Breast epithelium (tissue), 4 donors: ENCODE results near the gene TAF10. TPM values are rescaled to one million over a fixed set of nuclear protein-coding genes. Genes with fewer than 3 reads are reported as not detected.

Source experiments
- DNase-seq, 2 donors: peaks; one replicate each; pipeline ENCODE4 v3.0.0-alpha.2; 2019; ENCODE audit warnings: low spot score in 2 of 2
- H3K27ac ChIP-seq, 2 donors: fragments of 200-600 bp; sonication (generic) in 1 of 2; one replicate each; pipeline ENCODE4 v1.5.1; 2016 to 2019; ENCODE audit warnings: mild to moderate bottlenecking in 1 of 2
- H3K27me3 ChIP-seq, 2 donors: fragments of 200-600 bp; sonication (generic) in 1 of 2; one replicate each; pipeline versions ENCODE4 v1.5.1 to v1.6.0; 2017 to 2019; ENCODE audit warnings: control low read depth in 1 of 2, mild to moderate bottlenecking in 1 of 2
- H3K36me3 ChIP-seq: fragments of 200-600 bp; one replicate; pipeline ENCODE4 v1.5.1; 2019
- H3K4me1 ChIP-seq, 2 donors: fragments of 200-600 bp; sonication (generic); one replicate each; pipeline ENCODE4 v1.5.1; 2016 to 2019; ENCODE audit warnings: control low read depth in 1 of 2
- H3K4me3 ChIP-seq, 3 donors: fragments of 200-600 bp; sonication (generic); 1 replicate in 2 of 3; 2 replicates in 1 of 3; pipeline ENCODE4 v1.5.1; 2016 to 2019; ENCODE audit warnings: mild to moderate bottlenecking in 3 of 3, moderate library complexity in 2 of 3
- H3K9me3 ChIP-seq, 2 donors: fragments of 200-600 bp; sonication (generic) in 1 of 2; one replicate each; pipeline ENCODE4 v1.5.1; 2016 to 2019; ENCODE audit warnings: control low read depth in 1 of 2
- POLR2A ChIP-seq: fragments of 450-650 bp; IDR thresholded peaks from one replicate; pipeline ENCODE4 v1.6.1; 2016; ENCODE audit warnings: antibody characterized with exemption, mild to moderate bottlenecking, moderate library complexity
- POLR2AphosphoS5 ChIP-seq, 3 donors: sonication (generic); formaldehyde crosslinking; IDR thresholded peaks; one replicate each; pipeline ENCODE4 v1.6.1; 2017; ENCODE audit warnings: antibody characterized with exemption in 3 of 3
- intact Hi-C: fragments of 100-400 bp; cut with DNase I; formaldehyde crosslinking; loops from one replicate; pipeline ENCODE4 v1.15.1; 2023; ENCODE audit warnings: low total_unique reads
- total RNA-seq, 3 donors: library from RNA; depleted of rRNA; stranded (reverse); fragments of >200 nt; gene quantifications; one replicate each; pipeline ENCODE4 v1.1.0, GENCODE V29; 2016
- TF ChIP-seq, protein P1 (sequence below), 3 donors: fragments of 450-650 bp; IDR thresholded peaks; one replicate each; pipeline ENCODE4 v1.5.1; 2016 to 2017; ENCODE audit warnings: antibody characterized with exemption in 3 of 3, mild to moderate bottlenecking in 3 of 3, moderate library complexity in 3 of 3

The TAF10 gene
- 10 to 100 TPM; 45.4 to 82.6 (median 54.7) TPM for total RNA-seq

DNA sequence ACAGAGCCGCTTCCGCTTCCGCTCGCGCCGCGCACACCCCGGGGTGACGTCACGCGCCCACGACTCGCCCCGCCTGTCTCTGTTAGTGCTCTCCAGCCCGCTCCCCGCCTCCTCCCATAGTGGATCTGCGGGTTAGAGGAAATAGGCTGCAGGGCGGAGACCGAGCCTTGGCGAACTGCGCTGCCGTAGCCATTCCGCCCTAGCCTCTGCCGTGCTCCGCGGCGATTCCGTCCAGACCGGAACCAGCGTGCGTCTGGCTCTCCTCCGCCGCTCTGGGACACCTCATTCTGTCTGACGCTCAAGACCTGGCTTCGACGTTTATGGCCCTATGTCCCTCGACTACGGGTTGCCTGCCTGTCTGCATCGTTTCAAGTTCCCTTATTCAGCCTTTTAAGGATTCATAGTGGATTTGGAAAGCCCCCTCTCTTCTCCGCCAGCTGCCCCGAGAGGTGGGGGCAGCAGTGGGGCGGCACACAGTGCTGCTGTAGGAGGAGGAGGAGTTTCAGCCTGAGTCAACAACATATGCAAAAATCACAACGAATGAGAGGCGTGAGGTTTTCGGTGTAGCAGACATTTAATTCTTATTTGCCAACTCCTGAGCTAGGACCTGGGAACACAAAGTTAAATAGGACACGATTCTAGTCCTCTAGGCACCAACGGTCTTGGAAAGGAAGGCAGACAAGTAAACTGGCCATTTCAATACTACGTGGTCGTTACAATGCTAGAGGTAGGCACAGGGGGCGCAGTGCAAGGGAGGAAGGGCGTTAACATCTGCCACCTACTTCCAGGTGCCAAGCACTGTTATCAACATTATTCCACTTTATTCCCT lies at the start of gene TAF10:
Gene TAF10 (minus strand): TSS at position 4 of the 829 bp plus-strand sequence. CDS start 27 bp downstream, outside the sequence.
- Histone ChIP-seq H3K27me3 (no peaks in the 10 kb centered on the region), H3K9me3 (no peaks in the 10 kb centered on the region), H3K4me3 (peak within 1 kb of the TSS; percentile 83 to 88 (median 84)), H3K4me1 (peaks cover 0 to 7% of the 10 kb centered on the region in 2 donors), H3K36me3 (peaks cover 13% of the 10 kb centered on the region), H3K27ac (peak within 1 kb of the TSS; percentile 93 to 99)
- peak; percentile 97 for DNase-seq
- peak; percentile 78 for TF ChIP-seq POLR2A
- peak; percentile 94 to 96 (median 95) for TF ChIP-seq POLR2AphosphoS5 (IDR thresholded peaks at IDR 0.05)
- TF ChIP-seq, protein P1, sequence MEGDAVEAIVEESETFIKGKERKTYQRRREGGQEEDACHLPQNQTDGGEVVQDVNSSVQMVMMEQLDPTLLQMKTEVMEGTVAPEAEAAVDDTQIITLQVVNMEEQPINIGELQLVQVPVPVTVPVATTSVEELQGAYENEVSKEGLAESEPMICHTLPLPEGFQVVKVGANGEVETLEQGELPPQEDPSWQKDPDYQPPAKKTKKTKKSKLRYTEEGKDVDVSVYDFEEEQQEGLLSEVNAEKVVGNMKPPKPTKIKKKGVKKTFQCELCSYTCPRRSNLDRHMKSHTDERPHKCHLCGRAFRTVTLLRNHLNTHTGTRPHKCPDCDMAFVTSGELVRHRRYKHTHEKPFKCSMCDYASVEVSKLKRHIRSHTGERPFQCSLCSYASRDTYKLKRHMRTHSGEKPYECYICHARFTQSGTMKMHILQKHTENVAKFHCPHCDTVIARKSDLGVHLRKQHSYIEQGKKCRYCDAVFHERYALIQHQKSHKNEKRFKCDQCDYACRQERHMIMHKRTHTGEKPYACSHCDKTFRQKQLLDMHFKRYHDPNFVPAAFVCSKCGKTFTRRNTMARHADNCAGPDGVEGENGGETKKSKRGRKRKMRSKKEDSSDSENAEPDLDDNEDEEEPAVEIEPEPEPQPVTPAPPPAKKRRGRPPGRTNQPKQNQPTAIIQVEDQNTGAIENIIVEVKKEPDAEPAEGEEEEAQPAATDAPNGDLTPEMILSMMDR (IDR thresholded peaks at IDR 0.05): peak in 2 of 3 donors; percentile 23 to 33
- intact Hi-C loops: no loop called here

DNA sequence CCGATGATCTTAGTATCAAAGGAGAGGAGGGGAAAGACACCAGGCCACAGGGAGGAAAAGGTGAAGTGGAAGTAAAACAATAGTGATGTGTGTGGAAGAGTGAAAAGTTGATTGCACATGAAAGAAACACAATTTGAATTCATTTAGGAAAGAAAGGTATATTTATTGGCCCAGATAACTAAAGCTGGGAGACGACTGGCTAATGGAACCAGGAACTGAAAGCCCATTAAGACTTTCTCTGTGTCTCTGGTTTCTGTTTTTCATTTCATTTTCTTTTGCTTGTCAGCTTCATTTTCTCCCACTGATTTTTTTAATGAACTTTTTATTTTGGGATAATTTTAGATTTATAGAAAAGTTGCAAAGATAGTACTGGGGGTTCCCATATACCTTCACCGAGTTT lies 48.7 kb upstream of the TAF10 start:
- DNase-seq: no peak
- Histone ChIP-seq H3K36me3 (no peaks in the 10 kb centered on the region), H3K4me1 (no peaks in the 10 kb centered on the region), H3K27me3 (no peaks in the 10 kb centered on the region), H3K4me3 (no peak overlapping the region), H3K9me3 (no peaks in the 10 kb centered on the region), H3K27ac (no peak overlapping the region)
- no peak for TF ChIP-seq POLR2AphosphoS5 (IDR thresholded peaks at IDR 0.05)
- TF ChIP-seq, protein P1 (IDR thresholded peaks at IDR 0.05): no peak
- TF ChIP-seq POLR2A: no peak
- intact Hi-C loops: no loop called here

DNA sequence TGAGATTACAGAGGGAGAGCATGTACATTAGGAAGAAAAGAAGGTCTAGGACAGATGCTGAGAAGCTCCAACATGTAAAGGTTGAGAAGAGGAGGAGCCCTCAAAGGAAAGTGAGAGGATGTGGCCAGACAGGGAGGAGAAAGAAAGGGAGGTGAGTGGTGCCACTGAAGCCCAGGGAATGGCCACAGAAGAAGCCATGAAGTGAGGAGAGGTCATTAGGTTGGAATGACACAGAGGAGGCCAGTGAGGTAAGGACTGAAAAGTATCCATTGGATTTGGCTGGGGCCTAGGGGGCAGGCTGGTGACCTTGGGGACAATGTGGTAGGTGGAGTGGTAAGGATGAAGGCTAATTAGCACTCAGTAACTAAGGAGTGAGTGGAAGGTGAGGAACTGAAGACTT lies 46.6 kb upstream of the TAF10 start:
- no peak overlapping the region for H3K27ac ChIP-seq
- no peaks in the 10 kb centered on the region for H3K36me3 ChIP-seq
- intact Hi-C loops: no loop called here
- DNase-seq: no peak
- no peaks in the 10 kb centered on the region for H3K4me1 ChIP-seq
- H3K9me3 ChIP-seq: no peaks in the 10 kb centered on the region
- no peak overlapping the region for H3K4me3 ChIP-seq
- TF ChIP-seq, protein P1 (IDR thresholded peaks at IDR 0.05): no peak
- TF ChIP-seq POLR2A (no peak), POLR2AphosphoS5 (IDR thresholded peaks at IDR 0.05) (no peak)
- no peaks in the 10 kb centered on the region for H3K27me3 ChIP-seq

DNA sequence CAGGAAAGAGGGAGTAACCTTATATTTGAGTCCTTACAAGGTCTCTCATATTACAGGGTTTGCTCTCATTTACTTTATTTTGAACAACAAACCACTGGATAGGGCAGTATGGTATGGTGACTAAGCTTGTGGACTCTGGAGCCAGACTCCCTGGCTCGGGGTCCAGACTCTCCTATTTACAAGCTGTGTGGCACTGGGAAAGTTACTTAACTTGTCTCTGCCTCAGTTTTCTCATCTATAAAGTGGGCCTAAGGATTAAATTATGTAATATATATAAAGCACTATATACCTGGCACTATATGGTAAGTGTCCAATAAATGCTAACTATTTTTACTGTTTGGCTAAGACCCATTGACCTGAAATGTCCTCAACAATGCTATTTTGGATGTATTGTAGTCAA lies 45.3 kb upstream of the TAF10 start:
- Histone ChIP-seq H3K36me3 (no peaks in the 10 kb centered on the region), H3K27ac (no peak overlapping the region), H3K27me3 (no peaks in the 10 kb centered on the region), H3K4me1 (no peaks in the 10 kb centered on the region), H3K9me3 (no peaks in the 10 kb centered on the region), H3K4me3 (no peak overlapping the region)
- intact Hi-C loops: no loop called here
- no peak for DNase-seq
- TF ChIP-seq POLR2A (no peak), POLR2AphosphoS5 (IDR thresholded peaks at IDR 0.05) (no peak)
- TF ChIP-seq, protein P1 (IDR thresholded peaks at IDR 0.05): no peak

DNA sequence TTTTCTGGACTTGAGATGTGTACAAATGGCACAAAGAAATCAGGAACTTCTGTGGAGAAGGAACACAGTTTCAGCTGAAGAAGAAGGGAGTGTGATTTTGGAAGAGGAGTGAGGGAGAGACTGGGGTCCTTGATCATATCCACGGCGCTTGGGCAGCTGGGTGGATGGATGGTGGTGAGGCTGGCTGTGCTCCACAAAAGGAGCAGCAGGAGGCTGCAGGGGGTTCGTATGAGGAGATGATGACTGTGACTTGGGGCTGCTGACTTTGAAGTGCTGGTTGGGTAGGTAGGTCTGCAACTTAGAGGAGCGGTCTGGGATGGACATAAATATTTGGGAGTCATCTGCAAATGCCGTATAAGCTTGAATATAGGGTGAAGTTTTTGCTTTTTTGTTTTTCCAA lies 44.9 kb upstream of the TAF10 start:
- intact Hi-C loops: no loop called here
- no peaks in the 10 kb centered on the region for H3K36me3 ChIP-seq
- TF ChIP-seq POLR2AphosphoS5 (IDR thresholded peaks at IDR 0.05): no peak
- no peak for TF ChIP-seq POLR2A
- TF ChIP-seq, protein P1 (IDR thresholded peaks at IDR 0.05): no peak
- peak overlapping the region in 1 of 2 donors; percentile 19 for H3K27ac ChIP-seq
- H3K27me3 ChIP-seq: no peaks in the 10 kb centered on the region
- no peak for DNase-seq
- no peaks in the 10 kb centered on the region for H3K9me3 ChIP-seq
- H3K4me1 ChIP-seq: no peaks in the 10 kb centered on the region
- no peak overlapping the region for H3K4me3 ChIP-seq
